CD8-positive, alpha-beta memory T cell (primary cell): ENCODE results near the gene CLIC6. TPM values are rescaled to one million over a fixed set of nuclear protein-coding genes. Genes with fewer than 3 reads are reported as not detected.

Experiments used
- CTCF ChIA-PET: fragments of 350-600 bp; sonication (Branson Sonifier 250); formaldehyde crosslinking; loops from one replicate; lab custom pipeline; 2021; ENCODE audit warnings: antibody characterized with exemption; lab: Charles Lee
- POLR2A ChIA-PET: fragments of 350-600 bp; sonication (Branson Sonifier 250); formaldehyde crosslinking; loops from one replicate; lab custom pipeline; 2021; ENCODE audit warnings: antibody characterized with exemption; lab: Charles Lee
- DNase-seq, 5 donors: peaks; one replicate each; pipeline versions ENCODE4 v3.0.0 to v3.0.0-alpha.2; 2020 to 2022; ENCODE audit warnings: mixed read lengths in 1 of 5
- H3K27ac ChIP-seq: one replicate; pipeline ENCODE4 v1.7.0; 2013; ENCODE audit warnings: low read depth, mild to moderate bottlenecking, low read length, moderate library complexity
- H3K27me3 ChIP-seq: 2 replicates; pipeline ENCODE4 v1.7.0; 2013; ENCODE audit warnings: low read length, mild to moderate bottlenecking; ENCODE audit not compliant: insufficient read depth, poor library complexity, severe bottlenecking
- H3K36me3 ChIP-seq: 2 replicates; pipeline ENCODE4 v1.7.0; 2013; ENCODE audit warnings: mild to moderate bottlenecking, low read length, moderate library complexity; ENCODE audit not compliant: insufficient read depth
- H3K4me1 ChIP-seq: 2 replicates; pipeline ENCODE4 v1.7.0; 2013; ENCODE audit warnings: mild to moderate bottlenecking, low read length, moderate library complexity; ENCODE audit not compliant: insufficient read depth
- H3K4me3 ChIP-seq: 2 replicates; pipeline ENCODE4 v1.7.0; 2013; ENCODE audit warnings: mild to moderate bottlenecking, low read length
- H3K9me3 ChIP-seq: 2 replicates; pipeline ENCODE4 v1.7.0; 2013; ENCODE audit warnings: mild to moderate bottlenecking, low read length
- H3K27ac Mint-ChIP-seq, 8 donors: one replicate each; pipeline ENCODE4 v1.8.0; 2020 to 2021; ENCODE audit warnings: mixed read lengths in 8 of 8, mild to moderate bottlenecking in 6 of 8, inconsistent platforms in 3 of 8, moderate library complexity in 3 of 8
- H3K27me3 Mint-ChIP-seq, 2 donors: one replicate each; pipeline ENCODE4 v1.8.0; 2020 to 2021; ENCODE audit warnings: mixed read lengths in 2 of 2, mild to moderate bottlenecking in 1 of 2, moderate library complexity in 1 of 2
- H3K36me3 Mint-ChIP-seq, 3 donors: one replicate each; pipeline ENCODE4 v1.8.0; 2020 to 2021; ENCODE audit warnings: mixed read lengths in 3 of 3, inconsistent platforms in 1 of 3, mild to moderate bottlenecking in 1 of 3
- H3K4me1 Mint-ChIP-seq, 3 donors: one replicate each; pipeline ENCODE4 v1.8.0; 2020 to 2021; ENCODE audit warnings: mixed read lengths in 3 of 3, inconsistent platforms in 1 of 3, mild to moderate bottlenecking in 1 of 3
- H3K4me3 Mint-ChIP-seq, 7 donors: one replicate each; pipeline ENCODE4 v1.8.0; 2020 to 2021; ENCODE audit warnings: mixed read lengths in 7 of 7, mild to moderate bottlenecking in 6 of 7, moderate library complexity in 4 of 7, inconsistent platforms in 2 of 7
- H3K9me3 Mint-ChIP-seq, 5 donors: one replicate each; pipeline ENCODE4 v1.8.0; 2020 to 2022; ENCODE audit warnings: mixed read lengths in 5 of 5, mild to moderate bottlenecking in 3 of 5, moderate library complexity in 2 of 5, inconsistent platforms in 1 of 5
- polyA plus RNA-seq: library from polyadenylated mRNA; unstranded; fragments of 300-500 nt; fragmentation: Illumina TruSeq; gene quantifications from one replicate; pipeline ENCODE4 v1.2.3, GENCODE V29; 2021
- total RNA-seq, 2 experiments: library from RNA; stranded (reverse); gene quantifications; one replicate each; pipeline ENCODE4 v1.2.3, GENCODE V29; 2021

Gene CLIC6
- total and polyA plus RNA-seq, 3 experiments from 2014 or later = 0.08 to 0.44 (median 0.37) TPM

- Mint-ChIP-seq H3K27me3 (peaks cover 2 to 37% of the 10 kb centered on the region in 2 donors), H3K36me3 (no peaks in the 10 kb centered on the region), H3K4me1 (peaks cover 3 to 5% (median 4%) of the 10 kb centered on the region in 3 donors), H3K4me3 (no peak overlapping the region), H3K9me3 (no peaks in the 10 kb centered on the region), H3K27ac (no peak overlapping the region)
- Histone ChIP-seq H3K27ac (no peak overlapping the region), H3K4me1 (no peaks in the 10 kb centered on the region), H3K9me3 (no peaks in the 10 kb centered on the region), H3K4me3 (no peak overlapping the region), H3K27me3 (no peaks in the 10 kb centered on the region), H3K36me3 (no peaks in the 10 kb centered on the region)
- CTCF ChIA-PET = no interaction called here
- DNase-seq = no peak
- POLR2A ChIA-PET = no interaction called here
Measured at GRCh38 chr21:34748862-34749261, 80.1 kb downstream of the CLIC6 start.

DNA sequence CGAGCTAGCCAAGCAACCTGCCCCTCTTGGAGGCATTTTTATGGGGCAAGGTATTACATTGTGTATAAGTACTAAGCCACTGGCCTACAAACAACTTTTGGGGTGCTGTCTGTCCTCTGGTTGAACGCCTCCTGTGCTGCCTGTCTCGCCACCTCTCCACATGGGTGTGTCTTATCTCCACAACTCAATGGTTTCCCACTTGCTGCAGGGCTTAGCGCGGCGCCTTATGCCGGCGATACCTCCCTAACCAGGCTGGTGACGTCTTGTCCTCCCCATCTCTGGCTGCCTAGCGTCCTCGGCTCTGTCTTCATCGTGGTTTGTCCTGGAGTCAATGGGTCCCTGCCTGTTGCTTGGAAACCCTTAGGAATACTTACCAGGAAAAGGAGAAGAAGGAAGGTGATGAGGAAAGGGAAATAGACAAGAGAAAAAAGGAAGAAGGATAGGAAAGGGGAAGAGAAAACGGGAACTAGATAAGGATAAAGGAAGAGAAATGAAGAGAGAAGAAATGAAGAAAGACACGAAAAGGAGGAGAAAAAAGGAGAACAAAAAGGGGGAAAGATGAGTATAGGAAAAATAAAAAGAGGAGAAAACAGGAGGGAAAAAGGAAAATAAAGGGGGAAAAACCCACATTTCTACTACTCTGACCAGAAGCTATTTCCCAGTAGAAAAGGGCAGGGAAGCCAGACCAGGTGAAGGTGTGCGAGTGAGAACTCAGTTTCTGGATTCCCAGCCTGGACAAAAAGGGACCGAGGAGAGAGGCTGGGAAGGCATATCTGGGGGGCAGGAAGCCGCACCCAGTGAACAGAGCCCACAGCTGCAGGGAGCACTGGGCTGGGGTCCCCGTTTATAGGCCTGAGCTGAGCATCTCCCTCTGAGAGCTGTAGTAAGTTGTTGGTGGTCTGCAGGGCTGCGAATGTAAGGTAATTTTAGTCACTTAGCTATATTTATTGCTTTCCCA is 86.2 kb downstream of the CLIC6 start:
- no peaks in the 10 kb centered on the region for H3K4me1 ChIP-seq
- CTCF ChIA-PET = interaction anchor here (0.9 kb wide), 1 partner anchor 9 kb away, joined by 4 read pairs; no protein-coding TSS in a partner anchor

GRCh38 chr21:34761758-34762330 is 93.0 kb downstream of the CLIC6 start:
- ChIA-PET POLR2A (no interaction called here), CTCF (interaction anchor here (1.3 kb wide), 1 partner anchor 20 kb away, joined by 3 read pairs; no protein-coding TSS in a partner anchor)
- no peaks in the 10 kb centered on the region for H3K9me3 ChIP-seq
- no peaks in the 10 kb centered on the region for H3K36me3 ChIP-seq
- Mint-ChIP-seq H3K27me3 (no peaks in the 10 kb centered on the region), H3K4me1 (no peaks in the 10 kb centered on the region), H3K27ac (no peak overlapping the region), H3K9me3 (peaks cover 0 to 5% (median 2%) of the 10 kb centered on the region in 5 donors), H3K36me3 (peaks cover 0 to 5% (median 0%) of the 10 kb centered on the region in 3 donors), H3K4me3 (no peak overlapping the region)
- H3K4me3 ChIP-seq = no peak overlapping the region
- no peak overlapping the region for H3K27ac ChIP-seq
- H3K27me3 ChIP-seq = no peaks in the 10 kb centered on the region
- no peaks in the 10 kb centered on the region for H3K4me1 ChIP-seq
- no peak for DNase-seq

More for the DNA sequence above, 86.2 kb downstream of the CLIC6 start:
- Histone ChIP-seq H3K27ac (no peak overlapping the region), H3K36me3 (no peaks in the 10 kb centered on the region), H3K9me3 (no peaks in the 10 kb centered on the region), H3K4me3 (no peak overlapping the region), H3K27me3 (no peaks in the 10 kb centered on the region)
- Mint-ChIP-seq H3K9me3 (no peaks in the 10 kb centered on the region), H3K27ac (no peak overlapping the region), H3K36me3 (no peaks in the 10 kb centered on the region), H3K27me3 (peaks cover 2 to 38% of the 10 kb centered on the region in 2 donors), H3K4me3 (no peak overlapping the region), H3K4me1 (no peaks in the 10 kb centered on the region)
- DNase-seq = no peak
- POLR2A ChIA-PET = no interaction called here

GRCh38 chr21:34762786-34763185 is 94.0 kb downstream of the CLIC6 start:
- Mint-ChIP-seq H3K4me1 (no peaks in the 10 kb centered on the region), H3K9me3 (peaks cover 0 to 5% (median 2%) of the 10 kb centered on the region in 5 donors), H3K27ac (peak overlapping the region in 1 of 8 donors; percentile 5), H3K36me3 (peaks cover 0 to 5% (median 0%) of the 10 kb centered on the region in 3 donors), H3K27me3 (no peaks in the 10 kb centered on the region), H3K4me3 (no peak overlapping the region)
- Histone ChIP-seq H3K36me3 (no peaks in the 10 kb centered on the region), H3K9me3 (no peaks in the 10 kb centered on the region), H3K27ac (no peak overlapping the region), H3K4me1 (no peaks in the 10 kb centered on the region), H3K27me3 (no peaks in the 10 kb centered on the region), H3K4me3 (no peak overlapping the region)
- ChIA-PET POLR2A (no interaction called here), CTCF (interaction anchor here (0.7 to 1.3 kb wide), 2 partner anchors 17 to 21 kb away, joined by 3 read pairs; no protein-coding TSS in a partner anchor)
- DNase-seq = no peak

DNA sequence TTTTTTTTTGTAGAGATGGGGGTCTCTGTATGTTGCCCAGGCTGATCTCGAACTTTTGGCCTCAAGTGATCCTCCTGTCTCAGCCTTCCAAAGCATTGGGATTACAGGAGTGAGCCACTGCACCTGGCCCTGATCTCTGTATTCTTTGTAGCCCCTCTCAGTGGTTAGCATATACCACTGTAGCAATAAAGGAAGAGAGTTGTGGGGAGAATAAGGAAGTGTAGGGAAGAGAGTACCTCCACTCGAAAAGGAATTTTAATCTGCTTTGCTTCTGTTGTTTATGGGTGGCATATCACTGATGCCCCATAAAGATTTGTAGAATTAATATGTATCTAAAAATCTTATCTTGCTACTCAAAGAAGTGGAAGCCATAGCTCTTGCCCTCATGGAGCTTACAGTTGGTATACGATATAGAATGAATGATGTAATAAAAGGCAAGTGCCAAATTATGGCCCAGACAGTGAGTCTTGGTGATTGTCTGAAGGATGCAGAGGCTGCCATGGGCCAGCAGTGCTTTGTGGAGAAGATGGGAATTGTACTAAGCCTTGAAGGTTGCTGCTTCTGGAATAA is 96.0 kb downstream of the CLIC6 start:
- Mint-ChIP-seq H3K27me3 (peaks cover 2 to 8% of the 10 kb centered on the region in 2 donors), H3K4me3 (no peak overlapping the region), H3K4me1 (no peaks in the 10 kb centered on the region), H3K27ac (no peak overlapping the region), H3K36me3 (peaks cover 0 to 5% (median 0%) of the 10 kb centered on the region in 3 donors), H3K9me3 (peaks cover 0 to 5% (median 2%) of the 10 kb centered on the region in 5 donors)
- H3K4me3 ChIP-seq = no peak overlapping the region
- no peaks in the 10 kb centered on the region for H3K27me3 ChIP-seq
- H3K36me3 ChIP-seq = no peaks in the 10 kb centered on the region
- no peak for DNase-seq
- H3K27ac ChIP-seq = no peak overlapping the region
- POLR2A ChIA-PET = interaction anchor here (0.7 kb wide), 1 partner anchor 72 kb away, joined by 3 read pairs; no protein-coding TSS in a partner anchor
- no peaks in the 10 kb centered on the region for H3K9me3 ChIP-seq
- CTCF ChIA-PET = interaction anchor here (1.5 kb wide), 1 partner anchor 19 kb away, joined by 6 read pairs; no protein-coding TSS in a partner anchor
- no peaks in the 10 kb centered on the region for H3K4me1 ChIP-seq

- POLR2A ChIA-PET = no interaction called here
- Histone ChIP-seq H3K9me3 (no peaks in the 10 kb centered on the region), H3K4me3 (no peak overlapping the region), H3K4me1 (no peaks in the 10 kb centered on the region), H3K27ac (no peak overlapping the region), H3K36me3 (no peaks in the 10 kb centered on the region), H3K27me3 (no peaks in the 10 kb centered on the region)
- no peak for DNase-seq
- CTCF ChIA-PET = no interaction called here
- no peaks in the 10 kb centered on the region for H3K4me1 Mint-ChIP-seq
- H3K4me3 Mint-ChIP-seq = no peak overlapping the region
- H3K9me3 Mint-ChIP-seq = peaks cover 0 to 5% (median 2%) of the 10 kb centered on the region in 5 donors
- H3K27me3 Mint-ChIP-seq = peaks cover 2 to 8% of the 10 kb centered on the region in 2 donors
- peaks cover 0 to 5% (median 0%) of the 10 kb centered on the region in 3 donors for H3K36me3 Mint-ChIP-seq
- peak overlapping the region in 1 of 8 donors; percentile 61 for H3K27ac Mint-ChIP-seq
Measured at GRCh38 chr21:34765619-34766018, 96.8 kb downstream of the CLIC6 start.

GRCh38 chr21:34766862-34767261 is 98.1 kb downstream of the CLIC6 start:
- Histone ChIP-seq H3K36me3 (no peaks in the 10 kb centered on the region), H3K4me1 (no peaks in the 10 kb centered on the region), H3K4me3 (no peak overlapping the region), H3K9me3 (no peaks in the 10 kb centered on the region), H3K27me3 (no peaks in the 10 kb centered on the region), H3K27ac (no peak overlapping the region)
- Mint-ChIP-seq H3K9me3 (peaks cover 0 to 5% (median 2%) of the 10 kb centered on the region in 5 donors), H3K4me1 (no peaks in the 10 kb centered on the region), H3K36me3 (peaks cover 0 to 5% (median 0%) of the 10 kb centered on the region in 3 donors), H3K27ac (no peak overlapping the region), H3K4me3 (no peak overlapping the region), H3K27me3 (peaks cover 2 to 11% of the 10 kb centered on the region in 2 donors)
- POLR2A ChIA-PET = no interaction called here
- CTCF ChIA-PET = no interaction called here
- DNase-seq = no peak
